Measurements from ENCODE around the gene SMIM13. TPM values are rescaled to one million over a fixed set of nuclear protein-coding genes. Genes with fewer than 3 reads are reported as not detected.

SMIM13 gene
- total and polyA plus RNA-seq, 2 donors (not counting 3 experiments of a cell fraction or from before 2014, with no cell fraction given): 3.2 to 14.7 TPM

- FAIRE-seq (no peak), DNase-seq (ENCODE audit: low read depth, low spot score) (no peak)
- BruUV-seq (replicated peaks): no TSS peak
- Histone ChIP-seq H3K9me3 (replicated peaks; ENCODE audit: control insufficient read depth, insufficient read depth, low read length) (no peaks in the 10 kb centered on the region), H3K4me3 (replicated peaks in 1 of 3; ENCODE audit: insufficient read depth in 1 of 3, low read depth in 1 of 3, low read length in 3 of 3) (no peak overlapping the region), H4K20me1 (replicated peaks; ENCODE audit: control insufficient read depth, extremely low read depth, insufficient read depth, low read length) (peaks cover 3% of the 10 kb centered on the region), H3K4me1 (ENCODE audit: control insufficient read depth, extremely low read depth, insufficient read depth, low read length) (no peaks in the 10 kb centered on the region), H3K27ac (ENCODE audit: insufficient read depth, low read depth, low read length) (no peak overlapping the region), H3K79me2 (ENCODE audit: control insufficient read depth, insufficient read depth, low read length) (no peaks in the 10 kb centered on the region), H2AFZ (ENCODE audit: low read depth, low read length) (no peak overlapping the region), H3K27me3 (ENCODE audit: control insufficient read depth in 2 of 2, insufficient read depth in 2 of 2, low read length in 2 of 2) (no peaks in the 10 kb centered on the region), H3K9ac (replicated peaks; ENCODE audit: extremely low read depth, insufficient read depth, low read length) (no peak overlapping the region), H3K9me1 (replicated peaks; ENCODE audit: control insufficient read depth, extremely low read depth, insufficient read depth, low read length) (no peaks in the 10 kb centered on the region), H3K4me2 (ENCODE audit: insufficient read depth, low read length) (no peak overlapping the region), H3K36me3 (ENCODE audit: control insufficient read depth in 2 of 2, extremely low read depth in 1 of 2, insufficient read depth in 2 of 2, low read length in 2 of 2) (peaks cover 23 to 33% of the 10 kb centered on the region in 2 experiments)
- dilution Hi-C loops (cut with MboI; ENCODE audit: extremely low pct_ligation_motif_present, low sequenced_read_pairs) (no loop called here), intact Hi-C loops (cut with micrococcal nuclease) (no loop called here)
- TF ChIP-seq CTCF (IDR thresholded peaks at IDR 0.05; ENCODE audit: extremely low read depth in 1 of 2, insufficient read depth in 1 of 2, low read depth in 1 of 2, low read length in 2 of 2) (no peak), MAX (IDR thresholded peaks at IDR 0.05; ENCODE audit: insufficient read depth, insufficient read length) (no peak), EZH2 (IDR thresholded peaks at IDR 0.05; ENCODE audit: borderline replicate concordance, low read depth, low read length, severe bottlenecking) (no peak)
- ChIA-PET CTCF (no interaction called here), POLR2A (no interaction called here)
Observed at GRCh38 chr6:11183761-11184362, 90.2 kb downstream of the SMIM13 start.

- peaks cover 3% of the 10 kb centered on the region for H4K20me1 ChIP-seq (replicated peaks; ENCODE audit: control insufficient read depth, extremely low read depth, insufficient read depth, low read length)
- H2AFZ ChIP-seq (ENCODE audit: low read depth, low read length): no peak overlapping the region
- H3K36me3 ChIP-seq (ENCODE audit: control insufficient read depth in 2 of 2, extremely low read depth in 1 of 2, insufficient read depth in 2 of 2, low read length in 2 of 2): peaks cover 34 to 38% of the 10 kb centered on the region in 2 experiments
- no peak overlapping the region for H3K27ac ChIP-seq (ENCODE audit: insufficient read depth, low read depth, low read length)
- H3K9me1 ChIP-seq (replicated peaks; ENCODE audit: control insufficient read depth, extremely low read depth, insufficient read depth, low read length): no peaks in the 10 kb centered on the region
- H3K9me3 ChIP-seq (replicated peaks; ENCODE audit: control insufficient read depth, insufficient read depth, low read length): no peaks in the 10 kb centered on the region
- TF ChIP-seq FOS (IDR thresholded peaks at IDR 0.05; ENCODE audit: borderline replicate concordance, insufficient read depth, low read length) (no peak), JUN (IDR thresholded peaks at IDR 0.05; ENCODE audit: borderline replicate concordance, insufficient read depth, insufficient read length, low read depth) (no peak), POLR2A (IDR thresholded peaks at IDR 0.05; ENCODE audit: low read depth, low read length) (no peak), POLR2AphosphoS5 (IDR thresholded peaks at IDR 0.05; ENCODE audit: insufficient read depth, low read depth, low read length) (no peak), MAX (IDR thresholded peaks at IDR 0.05; ENCODE audit: insufficient read depth, insufficient read length) (no peak), CTCF (IDR thresholded peaks at IDR 0.05; ENCODE audit: extremely low read depth in 1 of 2, insufficient read depth in 1 of 2, low read depth in 1 of 2, low read length in 2 of 2) (no peak), EZH2 (IDR thresholded peaks at IDR 0.05; ENCODE audit: borderline replicate concordance, low read depth, low read length, severe bottlenecking) (no peak)
- no peak overlapping the region for H3K4me2 ChIP-seq (ENCODE audit: insufficient read depth, low read length)
- intact Hi-C loops (cut with micrococcal nuclease) (no loop called here), dilution Hi-C loops (cut with MboI; ENCODE audit: extremely low pct_ligation_motif_present, low sequenced_read_pairs) (no loop called here)
- no peak for FAIRE-seq
- ChIA-PET POLR2A (no interaction called here), CTCF (interaction anchor here (0.8 to 1.2 kb wide), 2 partner anchors 17 to 300 kb away, joined by 3 to 4 read pairs; no protein-coding TSS in a partner anchor)
- H3K4me3 ChIP-seq (replicated peaks in 1 of 3; ENCODE audit: insufficient read depth in 1 of 3, low read depth in 1 of 3, low read length in 3 of 3): no peak overlapping the region
- H3K79me2 ChIP-seq (ENCODE audit: control insufficient read depth, insufficient read depth, low read length): peaks cover 2% of the 10 kb centered on the region
- no peaks in the 10 kb centered on the region for H3K4me1 ChIP-seq (ENCODE audit: control insufficient read depth, extremely low read depth, insufficient read depth, low read length)
- H3K27me3 ChIP-seq (ENCODE audit: control insufficient read depth in 2 of 2, insufficient read depth in 2 of 2, low read length in 2 of 2): no peaks in the 10 kb centered on the region
- H3K9ac ChIP-seq (replicated peaks; ENCODE audit: extremely low read depth, insufficient read depth, low read length): no peak overlapping the region
- no peak for DNase-seq (ENCODE audit: low read depth, low spot score)
- no TSS peak for BruUV-seq (replicated peaks)
Observed at GRCh38 chr6:11185204-11185842, 91.7 kb downstream of the SMIM13 start.
